ENCODE measurements around the gene SPNS3.

The SPNS3 gene

DNA sequence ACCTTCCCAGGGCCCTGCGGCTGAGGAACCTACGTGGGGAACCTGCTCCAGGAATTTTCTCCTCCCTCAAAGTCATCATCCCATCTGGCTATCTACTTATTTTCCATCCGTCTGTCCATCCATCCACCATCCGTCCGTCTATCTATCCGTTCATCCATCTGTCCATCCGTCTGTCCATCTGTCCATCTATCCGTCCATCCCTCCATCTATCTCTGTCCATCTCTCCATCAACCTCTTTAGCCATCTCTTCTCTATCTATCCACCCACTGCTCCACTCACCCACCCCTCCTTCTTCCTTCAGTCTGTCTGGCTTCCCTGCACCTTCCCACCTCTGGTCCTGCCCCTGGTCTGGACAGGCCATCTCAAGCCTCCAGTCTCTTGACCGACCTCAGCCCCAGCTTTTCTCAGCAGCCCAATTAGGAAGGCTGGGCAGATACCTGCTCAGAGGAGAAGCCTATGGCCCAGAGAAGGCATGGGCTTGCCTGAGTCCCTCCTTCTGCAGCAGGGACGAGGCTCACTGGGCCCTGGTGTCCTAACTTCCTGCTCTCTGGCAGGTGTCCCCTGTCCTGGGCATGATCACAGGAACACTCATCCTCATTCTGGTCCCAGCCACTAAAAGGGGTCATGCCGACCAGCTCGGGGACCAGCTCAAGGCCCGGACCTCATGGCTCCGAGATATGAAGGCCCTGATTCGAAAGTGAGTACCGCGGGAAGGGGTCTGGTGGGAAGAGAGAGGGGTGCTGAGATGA is 98.4 kb downstream of the SPNS3 start:
- no peak for DNase-seq

DNA sequence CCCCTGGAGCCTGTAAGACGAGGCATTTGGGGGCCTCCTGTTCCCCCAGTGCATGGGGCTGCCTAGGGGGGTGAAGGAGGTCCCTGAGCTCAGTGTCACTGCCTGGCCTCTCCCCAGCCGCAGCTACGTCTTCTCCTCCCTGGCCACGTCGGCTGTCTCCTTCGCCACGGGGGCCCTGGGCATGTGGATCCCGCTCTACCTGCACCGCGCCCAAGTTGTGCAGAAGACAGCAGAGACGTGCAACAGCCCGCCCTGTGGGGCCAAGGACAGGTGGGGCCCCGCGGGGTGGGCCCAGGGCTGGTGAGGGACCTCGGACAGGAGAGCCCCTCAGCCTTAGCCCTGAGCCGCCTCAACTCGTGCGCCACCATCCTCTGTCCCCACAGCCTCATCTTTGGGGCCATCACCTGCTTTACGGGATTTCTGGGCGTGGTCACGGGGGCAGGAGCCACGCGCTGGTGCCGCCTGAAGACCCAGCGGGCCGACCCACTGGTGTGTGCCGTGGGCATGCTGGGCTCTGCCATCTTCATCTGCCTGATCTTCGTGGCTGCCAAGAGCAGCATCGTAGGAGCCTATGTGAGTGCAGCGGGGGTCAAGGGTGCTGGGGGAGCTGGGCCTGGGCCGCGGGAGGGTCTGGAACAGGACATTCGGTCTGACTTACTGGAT is 99.3 kb downstream of the SPNS3 start:
- no peak for DNase-seq

DNA sequence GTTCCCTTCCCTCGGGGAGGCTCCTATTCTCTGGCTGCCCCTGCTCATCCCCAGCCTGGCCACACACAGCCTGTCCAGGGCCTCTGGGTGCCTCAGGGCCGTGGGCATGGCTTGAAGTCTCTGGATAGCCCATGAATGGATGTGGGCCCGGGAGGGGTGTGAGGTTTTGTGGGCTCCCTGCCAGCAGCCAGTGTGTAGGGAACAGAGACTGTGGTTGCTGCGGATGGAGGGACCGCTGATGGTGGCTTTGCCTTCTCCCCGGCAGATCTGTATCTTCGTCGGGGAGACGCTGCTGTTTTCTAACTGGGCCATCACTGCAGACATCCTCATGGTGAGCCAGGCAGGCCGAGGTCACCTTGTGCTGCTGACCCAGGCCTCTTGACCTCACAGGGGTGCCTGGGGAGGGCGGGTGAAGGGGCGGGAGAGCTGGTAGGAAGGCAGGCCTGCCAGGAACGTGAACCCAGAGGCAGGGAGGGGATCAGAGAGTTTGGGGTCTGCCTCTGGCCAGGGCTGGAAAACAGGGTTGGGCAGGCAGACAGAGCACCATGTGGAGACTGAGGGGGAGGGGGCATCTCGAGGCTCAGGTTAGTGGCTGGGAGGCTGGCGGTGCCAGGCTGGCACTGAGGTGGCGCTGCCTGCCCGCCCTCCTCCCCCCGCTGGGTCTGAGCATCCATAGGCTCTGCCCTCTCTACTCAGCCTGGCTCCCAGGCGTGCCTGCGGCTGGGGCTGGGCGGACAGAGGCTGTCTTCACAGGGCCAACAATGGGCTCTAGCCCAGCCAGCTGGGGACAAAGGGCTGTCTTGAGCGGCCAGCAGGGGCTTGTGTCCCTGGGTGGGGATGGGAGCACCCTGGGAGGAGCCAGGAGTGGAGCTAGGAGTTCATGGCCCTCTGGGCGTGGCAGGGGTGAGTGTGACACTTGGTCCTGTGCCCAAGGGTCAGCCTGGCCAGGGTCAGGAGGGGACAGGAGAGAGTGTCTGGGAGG is 100.1 kb downstream of the SPNS3 start:
- no peak for DNase-seq

DNA sequence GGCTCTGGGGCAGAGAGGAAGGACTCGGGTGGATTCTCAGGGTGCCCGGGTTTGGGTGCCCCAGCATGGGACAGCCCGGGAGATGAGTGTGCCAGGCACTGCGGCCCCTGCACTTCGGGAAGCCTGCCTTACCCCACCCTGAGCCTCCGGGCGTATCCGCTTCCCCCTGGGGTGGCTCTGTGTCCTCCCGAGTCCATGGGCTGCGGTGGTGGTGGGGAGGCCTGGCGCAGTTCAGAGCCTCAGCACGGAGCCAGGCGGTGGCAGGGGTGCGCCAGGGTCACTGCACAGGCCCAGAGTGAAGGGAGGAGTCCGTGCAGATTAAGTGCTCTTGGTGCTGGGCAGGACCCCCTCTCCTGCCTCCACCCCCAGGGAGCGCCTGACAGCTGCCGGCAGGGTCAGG is 100.8 kb downstream of the SPNS3 start:
- DNase-seq, result no peak

DNA sequence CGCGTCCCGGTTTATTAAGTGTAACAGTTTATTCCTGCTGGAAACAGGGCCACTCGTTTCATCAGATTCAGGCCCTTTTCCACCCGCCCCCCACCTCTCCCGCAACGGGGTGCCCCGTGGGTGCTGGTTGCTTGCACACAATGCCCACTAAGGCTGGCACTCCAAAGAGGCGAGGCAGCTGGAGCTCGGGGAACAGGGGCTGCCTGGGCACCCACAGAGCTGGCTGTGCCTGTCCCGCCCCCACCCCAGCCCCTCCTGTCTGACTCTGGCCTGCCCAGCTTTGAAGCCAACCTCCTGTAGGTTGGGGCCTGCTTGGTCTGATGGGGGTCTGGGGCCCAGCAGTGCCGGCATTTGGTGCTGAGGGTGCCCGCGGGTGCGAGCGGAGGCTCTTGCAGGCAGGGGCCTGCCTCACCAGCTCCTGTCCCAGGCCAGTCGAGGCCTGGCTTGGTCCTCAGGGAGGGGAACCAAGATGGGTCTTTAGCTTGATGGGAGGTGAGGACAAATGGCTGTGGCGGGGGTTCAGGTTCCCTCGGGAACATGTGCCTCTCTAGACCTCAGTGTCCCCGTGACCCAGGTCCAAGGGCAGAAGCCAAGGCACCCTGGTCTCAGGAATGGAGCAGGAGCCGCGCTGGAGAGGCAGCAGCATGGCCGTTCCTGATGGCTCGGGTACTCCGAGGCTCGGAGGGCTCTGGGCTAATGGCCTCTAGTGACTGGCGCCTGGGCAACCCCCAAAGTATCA is 101.4 kb downstream of the SPNS3 start:
- DNase-seq, result no peak

DNA sequence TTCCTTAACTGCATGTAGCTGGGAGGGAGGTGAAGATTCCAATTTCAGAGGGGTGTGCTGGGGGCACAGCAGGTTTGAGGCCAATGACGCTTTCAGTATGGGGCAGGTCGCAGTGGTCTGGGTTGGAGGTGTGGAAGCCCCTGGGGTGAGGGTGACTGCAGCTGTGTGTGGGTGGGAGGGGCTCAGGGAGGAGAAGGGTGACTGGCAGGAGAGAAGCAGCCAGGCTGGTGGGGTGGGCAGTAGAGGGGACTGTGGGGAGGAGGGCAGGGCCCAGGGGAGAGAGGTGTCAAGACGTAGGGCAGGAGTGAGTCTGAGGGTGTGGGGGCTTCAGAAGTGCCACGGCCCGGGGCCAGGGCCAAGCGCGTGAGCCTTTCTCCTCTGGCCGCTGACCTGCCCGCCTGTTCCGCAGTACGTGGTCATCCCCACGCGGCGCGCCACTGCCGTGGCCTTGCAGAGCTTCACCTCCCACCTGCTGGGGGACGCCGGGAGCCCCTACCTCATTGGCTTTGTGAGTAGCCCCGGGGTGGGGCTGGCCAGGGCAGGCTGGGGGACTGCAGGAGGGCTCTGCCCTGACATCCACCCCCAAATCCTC is 102.0 kb downstream of the SPNS3 start:
- DNase-seq, result no peak

DNA sequence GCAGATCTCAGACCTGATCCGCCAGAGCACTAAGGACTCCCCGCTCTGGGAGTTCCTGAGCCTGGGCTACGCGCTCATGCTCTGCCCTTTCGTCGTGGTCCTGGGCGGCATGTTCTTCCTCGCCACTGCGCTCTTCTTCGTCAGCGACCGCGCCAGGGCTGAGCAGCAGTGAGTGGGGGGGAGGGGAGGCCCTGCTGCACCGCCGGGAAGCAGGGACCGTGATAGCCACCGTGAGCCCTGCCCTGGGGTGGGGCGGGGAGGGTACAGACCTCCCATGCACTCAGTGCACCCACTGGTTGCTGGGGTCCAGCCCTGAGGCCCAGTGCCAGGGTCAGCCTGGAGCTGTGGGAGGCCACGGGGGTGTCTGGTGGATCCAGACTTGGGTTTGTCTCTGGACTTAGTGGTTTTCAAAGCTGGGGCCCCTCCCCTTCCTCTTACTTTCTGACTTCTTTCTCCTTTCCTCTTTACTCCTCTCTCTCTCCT is 102.6 kb downstream of the SPNS3 start:
- DNase-seq, result no peak

DNA sequence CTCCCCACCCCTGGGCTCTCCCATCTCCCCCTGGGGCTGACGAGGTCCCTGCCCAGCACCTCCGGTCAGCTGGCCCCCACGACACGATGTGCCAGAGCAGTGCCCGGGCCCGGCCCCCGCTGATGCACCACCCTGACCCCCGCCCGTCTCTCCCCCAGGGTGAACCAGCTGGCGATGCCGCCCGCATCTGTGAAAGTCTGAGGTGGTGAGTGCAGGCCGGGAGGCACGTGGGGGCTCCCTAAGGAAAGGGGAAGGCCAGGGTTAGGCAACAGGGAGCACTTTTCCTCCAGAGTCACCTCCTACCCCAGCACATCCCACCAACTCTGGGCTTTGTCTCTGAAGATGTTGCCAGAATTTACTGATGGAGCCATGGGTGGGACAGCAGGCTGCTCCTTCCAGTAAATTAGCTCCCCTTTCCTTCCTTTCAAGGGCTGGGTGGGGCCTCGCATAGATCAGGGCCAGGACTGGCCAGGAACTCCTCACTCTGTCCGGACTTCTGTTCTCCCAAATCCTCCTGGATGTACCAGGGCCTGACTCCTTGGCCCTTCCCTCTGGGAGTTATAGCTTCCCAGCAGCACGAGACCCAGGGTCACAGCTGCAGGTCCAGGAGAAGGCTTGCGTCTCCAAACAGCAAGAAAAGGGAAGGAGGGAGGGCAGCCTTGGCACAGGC is 103.1 kb downstream of the SPNS3 start:
- no peak for DNase-seq

All from CD4-positive, alpha-beta T cell treated with Interleukin-4 for 1 hour (primary cell).